Sigmoid colon (tissue), 7 donors: ENCODE data around the gene RAMAC. TPM values are rescaled to one million over a fixed set of nuclear protein-coding genes. Genes with fewer than 3 reads are reported as not detected.

Source experiments
- DNase-seq: peaks from one replicate; pipeline ENCODE4 v3.0.0-alpha.2; 2019
- H3K27ac ChIP-seq, 4 donors: fragments of 200-600 bp; sonication (generic); one replicate each; pipeline ENCODE4 v1.5.1; 2016 to 2019; ENCODE audit warnings: mild to moderate bottlenecking in 1 of 4
- H3K27me3 ChIP-seq, 3 donors: fragments of 200-600 bp; sonication (generic); one replicate each; pipeline ENCODE4 v1.5.1; 2019; ENCODE audit warnings: mild to moderate bottlenecking in 1 of 3
- H3K36me3 ChIP-seq, 4 donors: fragments of 200-600 bp; sonication (generic); one replicate each; pipeline ENCODE4 v1.5.1; 2016 to 2019
- H3K4me1 ChIP-seq, 4 donors: fragments of 200-600 bp; sonication (generic); one replicate each; pipeline ENCODE4 v1.5.1; 2017 to 2019
- H3K4me3 ChIP-seq, 4 donors: fragments of 200-600 bp; sonication (generic); one replicate each; pipeline ENCODE4 v1.5.1; 2017 to 2019; ENCODE audit warnings: mild to moderate bottlenecking in 2 of 4, moderate library complexity in 1 of 4
- H3K9me3 ChIP-seq, 4 donors: fragments of 200-600 bp in 3 of 4; sonication (generic) in 3 of 4; one replicate each; pipeline versions ENCODE4 v1.5.1 to v1.6.1; 2013 to 2019
- EP300 ChIP-seq, 4 donors: sonication (generic); formaldehyde crosslinking; IDR thresholded peaks; one replicate each; pipeline ENCODE4 v1.6.1; 2017; ENCODE audit warnings: antibody characterized with exemption in 4 of 4
- POLR2A ChIP-seq, 2 donors: fragments of 450-650 bp; IDR thresholded peaks; one replicate each; pipeline ENCODE4 v1.6.1; 2016; ENCODE audit warnings: antibody characterized with exemption in 2 of 2, mild to moderate bottlenecking in 2 of 2, moderate library complexity in 2 of 2
- POLR2AphosphoS5 ChIP-seq, 4 donors: sonication (generic); formaldehyde crosslinking; IDR thresholded peaks; one replicate each; pipeline ENCODE4 v1.6.1; 2017; ENCODE audit warnings: antibody characterized with exemption in 4 of 4
- WGBS, 2 donors: extraction: QIAGEN DNeasy Blood & Tissue Kit; methylation state at CpG; one replicate each; pipeline ENCODE4 v1.1.7; 2013; 5-methylcytosine and 5-hydroxymethylcytosine counted together
- intact Hi-C: fragments of 100-400 bp; cut with DNase I; formaldehyde crosslinking; loops from one replicate; pipeline ENCODE4 v1.15.1; 2023
- polyA plus RNA-seq, 3 donors: library from polyadenylated mRNA; stranded (reverse); fragments of 200-250 nt; gene quantifications; one replicate each; pipeline ENCODE4 v1.2.3, GENCODE V29; 2013
- total RNA-seq, 4 donors: library from RNA; depleted of rRNA; stranded (reverse); fragments of >200 nt; gene quantifications; one replicate each; pipeline ENCODE4 v1.1.0, GENCODE V29; 2016
- TF ChIP-seq, protein P1 (sequence below), 4 experiments: fragments of 450-650 bp in 3 of 4; fragments of 200-600 bp in 1 of 4; IDR thresholded peaks; one replicate each; pipeline ENCODE4 v1.5.1; 2016 to 2019; ENCODE audit warnings: antibody characterized with exemption in 4 of 4, mild to moderate bottlenecking in 3 of 4, moderate library complexity in 2 of 4
- donor health status: healthy with polysubstance abuse.
- donor health status: Bipolar disorder and iron deficiency.
- donor health status: healthy.

The RAMAC gene
- total and polyA plus RNA-seq, 7 donors = 10.8 to 40.2 (median 19.8) TPM

DNA sequence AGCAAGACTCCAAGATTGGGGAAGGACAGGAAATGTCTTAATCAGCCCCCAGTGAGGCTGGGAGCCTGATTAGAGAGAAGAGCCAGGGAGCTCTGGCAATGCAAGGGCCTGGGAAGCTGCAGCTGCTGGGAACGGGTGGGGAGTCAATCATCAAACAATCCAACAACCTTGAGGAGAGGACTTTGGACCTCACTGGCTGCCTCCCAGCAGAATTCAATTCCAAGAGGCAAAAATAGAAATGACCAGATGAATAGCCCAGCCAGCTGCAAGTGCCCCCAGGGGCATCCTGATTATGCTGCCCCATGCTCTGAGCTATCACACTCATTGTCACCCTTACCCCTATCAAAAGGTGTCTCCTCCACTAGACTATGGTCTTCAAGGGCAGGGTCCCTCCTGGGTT, 27.4 kb upstream of the RAMAC start:
- intact Hi-C loops = no loop called here
- Histone ChIP-seq H3K4me3 (no peak overlapping the region), H3K36me3 (no peaks in the 10 kb centered on the region), H3K27ac (no peak overlapping the region), H3K9me3 (no peaks in the 10 kb centered on the region), H3K27me3 (no peaks in the 10 kb centered on the region), H3K4me1 (no peaks in the 10 kb centered on the region)
- TF ChIP-seq POLR2A (IDR thresholded peaks at IDR 0.05) (no peak), POLR2AphosphoS5 (IDR thresholded peaks at IDR 0.05) (no peak), EP300 (IDR thresholded peaks at IDR 0.05) (no peak)
- TF ChIP-seq, protein P1, sequence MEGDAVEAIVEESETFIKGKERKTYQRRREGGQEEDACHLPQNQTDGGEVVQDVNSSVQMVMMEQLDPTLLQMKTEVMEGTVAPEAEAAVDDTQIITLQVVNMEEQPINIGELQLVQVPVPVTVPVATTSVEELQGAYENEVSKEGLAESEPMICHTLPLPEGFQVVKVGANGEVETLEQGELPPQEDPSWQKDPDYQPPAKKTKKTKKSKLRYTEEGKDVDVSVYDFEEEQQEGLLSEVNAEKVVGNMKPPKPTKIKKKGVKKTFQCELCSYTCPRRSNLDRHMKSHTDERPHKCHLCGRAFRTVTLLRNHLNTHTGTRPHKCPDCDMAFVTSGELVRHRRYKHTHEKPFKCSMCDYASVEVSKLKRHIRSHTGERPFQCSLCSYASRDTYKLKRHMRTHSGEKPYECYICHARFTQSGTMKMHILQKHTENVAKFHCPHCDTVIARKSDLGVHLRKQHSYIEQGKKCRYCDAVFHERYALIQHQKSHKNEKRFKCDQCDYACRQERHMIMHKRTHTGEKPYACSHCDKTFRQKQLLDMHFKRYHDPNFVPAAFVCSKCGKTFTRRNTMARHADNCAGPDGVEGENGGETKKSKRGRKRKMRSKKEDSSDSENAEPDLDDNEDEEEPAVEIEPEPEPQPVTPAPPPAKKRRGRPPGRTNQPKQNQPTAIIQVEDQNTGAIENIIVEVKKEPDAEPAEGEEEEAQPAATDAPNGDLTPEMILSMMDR (IDR thresholded peaks at IDR 0.05) = no peak
- no peak for DNase-seq
- 30 to 57% methylated on average over 1 of the region's 1 CpG for whole genome bisulfite sequencing, 2 donors

- intact Hi-C loops = no loop called here
- Histone ChIP-seq H3K36me3 (no peaks in the 10 kb centered on the region), H3K4me1 (no peaks in the 10 kb centered on the region), H3K9me3 (no peaks in the 10 kb centered on the region), H3K27ac (no peak overlapping the region), H3K4me3 (no peak overlapping the region), H3K27me3 (no peaks in the 10 kb centered on the region)
- no peak for DNase-seq
- WGBS, 2 donors = 97 to 98% methylated on average over 5 of the region's 5 CpGs
- TF ChIP-seq, protein P1 (IDR thresholded peaks at IDR 0.05) = no peak
- TF ChIP-seq EP300 (IDR thresholded peaks at IDR 0.05) (no peak), POLR2AphosphoS5 (IDR thresholded peaks at IDR 0.05) (no peak), POLR2A (IDR thresholded peaks at IDR 0.05) (no peak)
Observed at GRCh38 chr15:82959423-82959822, 26.6 kb upstream of the RAMAC start.

GRCh38 chr15:82960766-82961165, 25.2 kb upstream of the RAMAC start:
- H3K36me3 ChIP-seq = no peaks in the 10 kb centered on the region
- 91 to 94% methylated on average over 3 of the region's 3 CpGs for WGBS, 2 donors
- TF ChIP-seq, protein P1 (IDR thresholded peaks at IDR 0.05) = no peak
- no peak for TF ChIP-seq POLR2A (IDR thresholded peaks at IDR 0.05)
- no peak for TF ChIP-seq POLR2AphosphoS5 (IDR thresholded peaks at IDR 0.05)
- no peak for TF ChIP-seq EP300 (IDR thresholded peaks at IDR 0.05)
- DNase-seq = no peak
- H3K4me1 ChIP-seq = no peaks in the 10 kb centered on the region
- no peak overlapping the region for H3K4me3 ChIP-seq
- no peak overlapping the region for H3K27ac ChIP-seq
- intact Hi-C loops = no loop called here
- no peaks in the 10 kb centered on the region for H3K9me3 ChIP-seq
- H3K27me3 ChIP-seq = no peaks in the 10 kb centered on the region

DNA sequence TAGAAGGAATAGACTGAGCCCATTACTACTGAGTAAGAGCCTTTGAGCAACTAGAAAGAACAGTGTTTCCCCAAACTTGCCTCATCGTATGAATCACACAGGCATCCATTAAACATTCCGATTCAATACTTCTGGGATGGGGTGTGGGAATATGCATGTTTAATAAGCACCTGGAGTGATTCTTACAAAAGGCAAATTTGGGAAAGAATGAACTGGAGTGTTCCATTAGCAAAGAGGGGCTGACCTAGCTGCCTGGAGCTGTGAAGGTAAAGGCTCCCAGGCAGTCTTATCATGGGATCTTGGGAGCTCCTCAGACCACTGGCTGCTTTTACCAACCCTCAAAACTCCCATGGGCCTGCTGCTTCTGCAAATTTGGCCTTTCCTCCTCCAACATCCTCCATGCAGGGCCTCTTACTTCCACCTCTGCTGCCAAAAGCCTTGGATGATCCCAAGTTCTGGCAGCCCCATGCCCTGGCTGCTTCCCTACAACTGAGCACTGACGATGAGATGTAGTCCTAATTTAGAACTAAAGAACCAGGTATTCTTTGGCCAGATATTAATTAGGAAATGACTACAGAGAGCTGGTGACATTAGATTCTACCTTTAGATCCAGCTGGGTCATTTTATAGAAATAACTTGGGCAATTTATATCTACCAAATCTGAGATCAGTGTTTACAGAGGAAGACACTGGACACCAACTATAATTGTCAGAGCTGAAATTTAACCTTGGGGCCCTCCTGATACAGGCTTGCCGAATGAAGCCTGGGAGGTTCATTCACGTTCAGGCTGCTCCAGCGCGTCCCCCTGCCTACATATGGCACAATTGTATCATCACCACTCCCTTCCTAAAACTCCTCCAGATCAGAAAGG, 22.3 kb upstream of the RAMAC start:
- Histone ChIP-seq H3K9me3 (no peaks in the 10 kb centered on the region), H3K36me3 (no peaks in the 10 kb centered on the region), H3K4me1 (no peaks in the 10 kb centered on the region), H3K27ac (no peak overlapping the region), H3K27me3 (no peaks in the 10 kb centered on the region), H3K4me3 (no peak overlapping the region)
- TF ChIP-seq EP300 (IDR thresholded peaks at IDR 0.05) = no peak
- TF ChIP-seq, protein P1 (IDR thresholded peaks at IDR 0.05) = no peak
- no peak for TF ChIP-seq POLR2A (IDR thresholded peaks at IDR 0.05)
- TF ChIP-seq POLR2AphosphoS5 (IDR thresholded peaks at IDR 0.05) = no peak
- no peak for DNase-seq
- WGBS, 2 donors = 93 to 94% methylated on average over 7 of the region's 7 CpGs
- intact Hi-C loops = no loop called here
